Adrenal gland (tissue), 12 donors: Measurements from ENCODE around the gene TTC3. TPM values are rescaled to one million over a fixed set of nuclear protein-coding genes. Genes with fewer than 3 reads are reported as not detected.

Experiments
- DNase-seq, 7 donors: peaks; one replicate each; pipeline ENCODE4 v3.0.0-alpha.2; 2019 to 2020
- H3K27ac ChIP-seq, 5 donors: fragments of 200-600 bp; sonication (generic) in 4 of 5; 1 replicate in 3 of 5; 2 replicates in 2 of 5; pipeline versions ENCODE4 v1.5.1 to v1.8.0; 2016 to 2020; ENCODE audit warnings: mild to moderate bottlenecking in 1 of 5
- H3K27me3 ChIP-seq: fragments of 200-600 bp; 2 replicates; pipeline ENCODE4 v1.8.0; 2021
- H3K36me3 ChIP-seq, 2 donors: fragments of 200-600 bp; replicated peaks in 1 of 2; 1 replicate in 1 of 2; 2 replicates in 1 of 2; pipeline versions ENCODE4 v1.5.1 to v1.8.0; 2018 to 2022
- H3K4me1 ChIP-seq, 2 donors: fragments of 200-600 bp; replicated peaks in 1 of 2; 1 replicate in 1 of 2; 2 replicates in 1 of 2; pipeline versions ENCODE4 v1.5.1 to v1.8.0; 2018 to 2021
- H3K4me3 ChIP-seq, 4 donors: fragments of 200-600 bp; sonication (generic) in 3 of 4; one replicate each; pipeline ENCODE4 v1.5.1; 2016 to 2018
- H3K9me3 ChIP-seq, 3 donors: fragments of 200-600 bp; sonication (generic) in 1 of 3; replicated peaks in 1 of 3; 1 replicate in 2 of 3; 2 replicates in 1 of 3; pipeline versions ENCODE4 v1.5.1 to v1.8.0; 2016 to 2021
- POLR2A ChIP-seq, 2 donors: fragments of 450-650 bp; IDR thresholded peaks; one replicate each; pipeline ENCODE4 v1.6.1; 2017; ENCODE audit warnings: antibody characterized with exemption in 2 of 2, mild to moderate bottlenecking in 2 of 2, moderate library complexity in 1 of 2
- WGBS, 4 donors: extraction: QIAGEN DNeasy Blood & Tissue Kit in 2 of 4; methylation state at CpG; one replicate each; pipeline versions ENCODE4 v1.1.5 to v1.1.7; 2013 to 2017; 5-methylcytosine and 5-hydroxymethylcytosine counted together
- intact Hi-C, 2 donors: fragments of 100-400 bp; cut with DNase I; formaldehyde crosslinking; loops; one replicate each; pipeline versions ENCODE4 v1.14.1 to v1.15.0; 2022 to 2023
- polyA plus RNA-seq, 3 donors: library from polyadenylated mRNA; stranded (reverse); fragments of 200-250 nt in 2 of 3; fragments of 350-450 nt in 1 of 3; fragmentation: Illumina TruSeq in 1 of 3; extraction: RNeasy Lipid Tissue Mini Kit (QIAGEN cat#74804) in 1 of 3; gene quantifications; one replicate each; pipeline ENCODE4 v1.2.3, GENCODE V29; 2013 to 2014
- total RNA-seq, 9 donors: library from RNA; depleted of rRNA in 4 of 9; stranded (reverse); fragments of >200 nt in 4 of 9; fragments of 120-200 nt in 1 of 9; fragmentation: NEBNext Ultra II Directional in 1 of 9; extraction: Animal tissue kit (Norgen Biotek cat#: 25700) in 1 of 9; gene quantifications; one replicate each; pipeline versions ENCODE4 v1.1.0 to v1.2.4, GENCODE V29; 2013 to 2023
- TF ChIP-seq, protein P1 (sequence below), 6 experiments: fragments of 450-650 bp in 4 of 6; fragments of 200-600 bp in 2 of 6; sonication (generic) in 1 of 6; IDR thresholded peaks; 1 replicate in 5 of 6; 2 replicates in 1 of 6; pipeline versions ENCODE4 v1.5.1 to v1.8.0; 2016 to 2021; ENCODE audit warnings: antibody characterized with exemption in 6 of 6, mild to moderate bottlenecking in 2 of 6, moderate library complexity in 1 of 6
- donor health status: healthy with polysubstance abuse.
- donor health status: Bipolar disorder and iron deficiency.
- donor health status: DM: yes; HTN: yes; CAD: no.
- donor health status: DM: no; HTN: no; CAD: no.
- donor health status: DM: no; HTN: no; CAD: no.
- donor health status: DM: yes; HTN: yes; CAD: no.

Gene TTC3
- total and polyA plus RNA-seq, 12 donors = 37.9 to 286 (median 136) TPM

- intact Hi-C loops = no loop called here
- no peaks in the 10 kb centered on the region for H3K9me3 ChIP-seq
- no peak overlapping the region for H3K4me3 ChIP-seq
- no peak for TF ChIP-seq POLR2A (IDR thresholded peaks at IDR 0.05)
- TF ChIP-seq, protein P1, sequence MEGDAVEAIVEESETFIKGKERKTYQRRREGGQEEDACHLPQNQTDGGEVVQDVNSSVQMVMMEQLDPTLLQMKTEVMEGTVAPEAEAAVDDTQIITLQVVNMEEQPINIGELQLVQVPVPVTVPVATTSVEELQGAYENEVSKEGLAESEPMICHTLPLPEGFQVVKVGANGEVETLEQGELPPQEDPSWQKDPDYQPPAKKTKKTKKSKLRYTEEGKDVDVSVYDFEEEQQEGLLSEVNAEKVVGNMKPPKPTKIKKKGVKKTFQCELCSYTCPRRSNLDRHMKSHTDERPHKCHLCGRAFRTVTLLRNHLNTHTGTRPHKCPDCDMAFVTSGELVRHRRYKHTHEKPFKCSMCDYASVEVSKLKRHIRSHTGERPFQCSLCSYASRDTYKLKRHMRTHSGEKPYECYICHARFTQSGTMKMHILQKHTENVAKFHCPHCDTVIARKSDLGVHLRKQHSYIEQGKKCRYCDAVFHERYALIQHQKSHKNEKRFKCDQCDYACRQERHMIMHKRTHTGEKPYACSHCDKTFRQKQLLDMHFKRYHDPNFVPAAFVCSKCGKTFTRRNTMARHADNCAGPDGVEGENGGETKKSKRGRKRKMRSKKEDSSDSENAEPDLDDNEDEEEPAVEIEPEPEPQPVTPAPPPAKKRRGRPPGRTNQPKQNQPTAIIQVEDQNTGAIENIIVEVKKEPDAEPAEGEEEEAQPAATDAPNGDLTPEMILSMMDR (IDR thresholded peaks at IDR 0.05) = no peak
- DNase-seq = no peak
- WGBS, 4 donors = 79 to 83% (median 80%) methylated on average over 5 of the region's 5 CpGs
- no peaks in the 10 kb centered on the region for H3K36me3 ChIP-seq
- H3K27ac ChIP-seq = no peak overlapping the region
- no peaks in the 10 kb centered on the region for H3K27me3 ChIP-seq
- H3K4me1 ChIP-seq = peaks cover 0 to 5% of the 10 kb centered on the region in 2 donors
These were observed 15.2 kb downstream of the TTC3 start for GRCh38 chr21:37088186-37088735.

DNA sequence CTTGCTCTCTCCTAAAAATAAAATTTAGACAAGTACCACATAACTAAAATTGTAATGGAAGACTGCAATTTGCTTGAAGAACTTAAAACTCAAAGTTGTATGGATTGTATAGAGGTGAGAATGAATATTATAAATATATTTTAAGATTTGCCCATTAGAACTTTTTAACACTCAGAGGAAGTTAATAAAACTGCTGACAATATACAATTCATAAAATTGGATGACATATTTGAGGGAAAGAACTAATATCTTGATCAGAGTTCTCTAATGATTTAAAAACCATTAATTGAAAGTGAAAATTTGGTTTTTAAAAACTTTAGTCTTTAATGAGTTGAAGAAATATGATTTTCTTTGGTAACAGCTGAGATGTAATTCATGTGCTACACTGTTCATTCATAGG is 20.9 kb downstream of the TTC3 start:
- Histone ChIP-seq H3K36me3 (peaks cover 0 to 30% of the 10 kb centered on the region in 2 donors), H3K27me3 (no peaks in the 10 kb centered on the region), H3K27ac (no peak overlapping the region), H3K4me1 (no peaks in the 10 kb centered on the region), H3K4me3 (no peak overlapping the region), H3K9me3 (no peaks in the 10 kb centered on the region)
- no peak for DNase-seq
- intact Hi-C loops = no loop called here
- TF ChIP-seq, protein P1 (IDR thresholded peaks at IDR 0.05) = no peak
- no peak for TF ChIP-seq POLR2A (IDR thresholded peaks at IDR 0.05)

DNA sequence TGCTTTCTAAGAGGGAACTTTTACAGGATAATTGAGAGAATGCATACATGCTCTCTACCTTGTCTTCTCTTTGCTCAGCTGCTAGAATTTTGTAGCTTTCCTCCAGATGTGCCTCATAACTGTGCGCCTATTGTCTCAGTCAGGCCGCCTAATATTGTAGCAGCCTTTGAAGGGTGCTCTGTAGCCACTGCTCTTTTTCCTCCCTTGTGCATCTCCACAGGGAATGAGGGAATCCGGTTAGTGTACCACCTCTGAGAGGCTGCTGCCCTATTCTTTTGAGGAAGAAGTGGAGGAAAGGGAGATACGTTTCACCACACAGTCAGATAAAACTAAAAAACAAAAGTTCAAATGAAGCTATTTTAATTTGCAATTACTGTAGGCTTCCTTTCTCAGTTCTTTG is 22.8 kb downstream of the TTC3 start:
- DNase-seq = no peak
- WGBS, 4 donors = 92 to 96% (median 94%) methylated on average over 4 of the region's 4 CpGs
- intact Hi-C loops = no loop called here
- H3K9me3 ChIP-seq = no peaks in the 10 kb centered on the region
- no peak overlapping the region for H3K4me3 ChIP-seq
- no peaks in the 10 kb centered on the region for H3K27me3 ChIP-seq
- no peak for TF ChIP-seq POLR2A (IDR thresholded peaks at IDR 0.05)
- TF ChIP-seq, protein P1 (IDR thresholded peaks at IDR 0.05) = no peak
- H3K4me1 ChIP-seq = no peaks in the 10 kb centered on the region
- peaks cover 0 to 37% of the 10 kb centered on the region in 2 donors for H3K36me3 ChIP-seq
- H3K27ac ChIP-seq = no peak overlapping the region

DNA sequence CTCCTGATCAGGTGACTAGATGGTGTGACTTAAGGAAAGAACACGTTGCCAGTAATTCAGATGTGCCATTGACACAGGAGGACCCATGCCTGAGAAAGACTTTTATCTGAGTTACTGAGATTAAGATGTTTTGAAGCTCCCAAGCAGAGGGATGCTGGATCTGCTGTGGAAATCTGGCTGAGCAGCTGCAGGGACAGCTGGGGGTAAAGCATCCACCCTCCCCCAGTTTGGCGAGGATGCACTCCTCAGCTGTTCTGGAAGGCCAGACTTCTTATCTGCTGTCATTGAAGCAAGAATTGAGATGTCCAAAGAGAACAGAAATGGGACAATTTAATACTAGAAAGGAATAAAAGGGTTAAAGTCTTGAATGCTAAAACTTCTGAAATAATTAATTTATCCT is 25.7 kb downstream of the TTC3 start:
- WGBS, 4 donors = 85 to 95% (median 89%) methylated on average over 2 of the region's 2 CpGs
- Histone ChIP-seq H3K27ac (no peak overlapping the region), H3K4me3 (no peak overlapping the region), H3K4me1 (no peaks in the 10 kb centered on the region), H3K9me3 (no peaks in the 10 kb centered on the region), H3K27me3 (no peaks in the 10 kb centered on the region), H3K36me3 (peaks cover 0 to 37% of the 10 kb centered on the region in 2 donors)
- TF ChIP-seq, protein P1 (IDR thresholded peaks at IDR 0.05) = no peak
- TF ChIP-seq POLR2A (IDR thresholded peaks at IDR 0.05) = no peak
- no peak for DNase-seq
- intact Hi-C loops = no loop called here
